ENCODE results near the gene CD163L1. TPM values are rescaled to one million over a fixed set of nuclear protein-coding genes. Genes with fewer than 3 reads are reported as not detected.

The CD163L1 gene
- total RNA-seq, 4 donors from 2014 or later, result 3.8 to 194 (median 16.4) TPM

DNA sequence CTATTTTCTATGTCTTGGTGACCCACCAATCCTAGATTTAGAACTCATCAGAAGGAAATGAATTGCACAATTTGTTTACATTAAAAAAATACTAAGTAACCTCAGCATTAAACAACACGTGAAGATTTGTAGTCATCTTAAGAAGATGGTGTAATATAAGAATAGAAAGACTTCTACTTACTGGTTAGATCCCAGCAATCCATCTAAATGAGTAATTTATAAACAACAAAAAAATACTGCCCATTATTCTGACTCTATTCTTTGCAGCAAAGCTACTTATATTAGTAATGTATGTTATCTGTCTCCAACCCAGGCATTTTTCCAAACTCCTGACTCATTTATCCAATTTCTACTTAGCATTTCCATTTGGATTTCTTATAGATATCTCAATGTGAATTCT lies 67.8 kb downstream of the CD163L1 start:
- no peak overlapping the region for H3K27ac ChIP-seq
- no peaks in the 10 kb centered on the region for H3K27me3 ChIP-seq
- no peaks in the 10 kb centered on the region for H3K4me1 ChIP-seq
- no peak overlapping the region for H3K4me3 ChIP-seq
- H3K9me3 ChIP-seq, result no peaks in the 10 kb centered on the region
- TF ChIP-seq, protein P1, sequence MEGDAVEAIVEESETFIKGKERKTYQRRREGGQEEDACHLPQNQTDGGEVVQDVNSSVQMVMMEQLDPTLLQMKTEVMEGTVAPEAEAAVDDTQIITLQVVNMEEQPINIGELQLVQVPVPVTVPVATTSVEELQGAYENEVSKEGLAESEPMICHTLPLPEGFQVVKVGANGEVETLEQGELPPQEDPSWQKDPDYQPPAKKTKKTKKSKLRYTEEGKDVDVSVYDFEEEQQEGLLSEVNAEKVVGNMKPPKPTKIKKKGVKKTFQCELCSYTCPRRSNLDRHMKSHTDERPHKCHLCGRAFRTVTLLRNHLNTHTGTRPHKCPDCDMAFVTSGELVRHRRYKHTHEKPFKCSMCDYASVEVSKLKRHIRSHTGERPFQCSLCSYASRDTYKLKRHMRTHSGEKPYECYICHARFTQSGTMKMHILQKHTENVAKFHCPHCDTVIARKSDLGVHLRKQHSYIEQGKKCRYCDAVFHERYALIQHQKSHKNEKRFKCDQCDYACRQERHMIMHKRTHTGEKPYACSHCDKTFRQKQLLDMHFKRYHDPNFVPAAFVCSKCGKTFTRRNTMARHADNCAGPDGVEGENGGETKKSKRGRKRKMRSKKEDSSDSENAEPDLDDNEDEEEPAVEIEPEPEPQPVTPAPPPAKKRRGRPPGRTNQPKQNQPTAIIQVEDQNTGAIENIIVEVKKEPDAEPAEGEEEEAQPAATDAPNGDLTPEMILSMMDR (IDR thresholded peaks at IDR 0.05), result no peak
- no peak for TF ChIP-seq POLR2A (IDR thresholded peaks at IDR 0.05)
- no peaks in the 10 kb centered on the region for H3K36me3 ChIP-seq
- no peak for DNase-seq

DNA sequence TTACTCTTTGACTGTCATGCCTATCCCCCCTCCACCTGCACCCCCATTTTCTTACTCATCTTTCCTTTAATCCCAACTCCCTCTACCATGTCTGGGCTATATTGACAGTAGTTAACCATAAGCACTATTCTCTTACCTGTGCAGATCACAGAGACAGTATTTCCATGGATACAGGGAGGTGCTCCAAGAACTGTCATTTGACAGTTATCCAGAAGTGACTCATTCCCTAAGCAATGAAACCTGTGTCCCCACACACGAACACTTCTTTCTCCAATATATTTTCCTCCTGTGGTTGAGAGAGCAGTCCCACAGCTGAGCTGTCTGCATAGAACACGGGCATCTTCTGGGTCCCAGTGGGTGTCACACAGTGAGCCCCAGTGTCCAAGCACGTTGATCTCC lies 68.8 kb downstream of the CD163L1 start:
- no peaks in the 10 kb centered on the region for H3K4me1 ChIP-seq
- H3K36me3 ChIP-seq, result no peaks in the 10 kb centered on the region
- TF ChIP-seq, protein P1 (IDR thresholded peaks at IDR 0.05), result no peak
- TF ChIP-seq POLR2A (IDR thresholded peaks at IDR 0.05), result no peak
- H3K4me3 ChIP-seq, result no peak overlapping the region
- no peaks in the 10 kb centered on the region for H3K9me3 ChIP-seq
- no peak overlapping the region for H3K27ac ChIP-seq
- no peak for DNase-seq
- no peaks in the 10 kb centered on the region for H3K27me3 ChIP-seq

DNA sequence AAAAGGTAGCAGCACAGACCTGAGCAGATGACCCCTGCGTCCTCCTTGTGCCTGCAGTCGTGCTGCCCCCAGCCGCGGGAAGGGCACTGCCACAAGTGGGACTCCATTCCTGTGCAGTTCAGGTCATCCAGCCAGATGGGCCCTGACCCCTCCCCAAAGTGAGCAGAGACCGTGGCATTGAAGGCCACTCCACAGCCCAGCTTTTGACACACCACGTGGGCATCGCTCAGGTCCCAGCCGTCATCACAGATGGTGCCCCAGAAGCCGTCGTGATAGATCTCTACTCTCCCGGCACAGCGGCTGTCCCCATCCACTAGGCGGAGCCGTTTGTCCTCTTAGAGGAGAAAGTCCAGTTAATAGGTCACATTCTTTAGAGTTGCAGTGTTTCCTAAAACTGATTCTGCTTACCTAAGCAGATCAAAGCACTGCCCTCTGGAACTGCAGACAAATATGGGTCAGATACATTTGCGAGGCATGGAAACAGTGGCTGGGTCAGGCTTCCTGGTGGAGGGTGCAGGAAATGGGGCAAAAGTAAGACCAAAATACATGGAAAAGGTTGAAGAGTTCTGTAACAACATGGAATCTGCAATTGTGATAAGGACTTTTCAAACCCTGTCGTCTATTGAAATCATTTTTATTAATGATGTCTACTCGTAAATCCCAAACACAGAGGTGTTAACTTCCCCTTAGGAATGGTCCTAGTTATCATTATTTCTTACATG lies 69.4 kb downstream of the CD163L1 start:
- Histone ChIP-seq H3K27ac (no peak overlapping the region), H3K36me3 (no peaks in the 10 kb centered on the region), H3K9me3 (no peaks in the 10 kb centered on the region), H3K27me3 (no peaks in the 10 kb centered on the region), H3K4me1 (no peaks in the 10 kb centered on the region), H3K4me3 (no peak overlapping the region)
- TF ChIP-seq, protein P1 (IDR thresholded peaks at IDR 0.05), result peak in 3 of 6 experiments; percentile 16 to 32 (median 30)
- TF ChIP-seq POLR2A (IDR thresholded peaks at IDR 0.05), result no peak
- DNase-seq, result peak in 1 of 3 donors; percentile 57

DNA sequence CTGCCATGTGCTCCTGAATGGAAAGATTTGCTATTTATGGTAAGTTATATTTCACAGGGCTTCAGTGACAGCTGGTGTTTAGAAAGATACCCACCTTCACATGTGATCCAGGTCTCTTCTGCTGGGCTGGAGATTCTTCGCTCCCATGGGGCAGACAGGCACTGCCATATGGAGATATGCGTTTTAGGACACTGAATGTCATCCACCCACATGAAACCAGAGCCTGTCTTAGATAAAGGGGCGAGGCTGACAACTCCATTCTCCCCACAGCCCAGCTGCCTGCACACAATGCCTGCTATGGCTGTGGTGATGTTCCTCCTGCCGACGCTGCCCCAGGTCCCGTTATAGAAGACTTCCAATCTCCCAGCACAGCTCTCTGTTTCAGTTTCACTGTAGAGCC lies 70.7 kb downstream of the CD163L1 start:
- Histone ChIP-seq H3K4me3 (no peak overlapping the region), H3K27me3 (no peaks in the 10 kb centered on the region), H3K27ac (no peak overlapping the region), H3K9me3 (no peaks in the 10 kb centered on the region), H3K4me1 (no peaks in the 10 kb centered on the region), H3K36me3 (no peaks in the 10 kb centered on the region)
- DNase-seq, result no peak
- TF ChIP-seq, protein P1 (IDR thresholded peaks at IDR 0.05), result no peak
- no peak for TF ChIP-seq POLR2A (IDR thresholded peaks at IDR 0.05)

DNA sequence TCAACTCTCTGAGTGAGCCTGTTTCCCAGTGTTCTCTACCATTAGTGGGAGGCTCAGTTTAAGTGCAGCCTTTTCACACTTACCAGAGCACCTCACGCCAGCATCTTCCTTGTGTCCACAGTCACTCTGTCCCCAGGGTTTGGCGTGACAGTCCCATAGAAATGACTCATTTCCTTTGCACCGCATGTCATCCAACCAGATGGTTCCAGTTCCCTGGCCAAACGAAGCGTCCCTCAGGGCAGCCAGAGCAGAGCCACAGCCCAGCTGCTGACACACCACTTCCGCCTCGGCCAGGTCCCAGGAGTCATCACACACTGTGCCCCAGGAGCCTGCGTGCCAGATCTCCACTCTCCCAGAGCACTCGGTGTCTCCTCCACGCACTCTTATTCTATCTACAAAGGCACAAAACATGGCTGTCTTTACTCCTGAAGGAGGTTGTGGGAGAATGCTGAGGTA lies 74.7 kb downstream of the CD163L1 start:
- Histone ChIP-seq H3K27me3 (no peaks in the 10 kb centered on the region), H3K27ac (no peak overlapping the region), H3K4me3 (no peak overlapping the region), H3K9me3 (no peaks in the 10 kb centered on the region), H3K36me3 (no peaks in the 10 kb centered on the region), H3K4me1 (no peaks in the 10 kb centered on the region)
- peak in 1 of 3 donors; percentile 45 for DNase-seq
- TF ChIP-seq, protein P1 (IDR thresholded peaks at IDR 0.05), result no peak
- TF ChIP-seq POLR2A (IDR thresholded peaks at IDR 0.05), result no peak

Data from Peyer's patch (tissue), 4 donors.